M059J (cell line): ENCODE measurements around the gene SDC3. TPM values are rescaled to one million over a fixed set of nuclear protein-coding genes. Genes with fewer than 3 reads are reported as not detected.
"Not testable (repeated sequence)": the region's sequence is repeated elsewhere in the genome, so short reads cannot be mapped to it uniquely, and the experiment has no call there.

ENCODE experiments used
- DNase-seq: peaks from one replicate; pipeline ENCODE4 v3.0.0-alpha.2; 2012; ENCODE audit warnings: low read depth
- total RNA-seq: library from RNA; depleted of rRNA; stranded (reverse); fragments of >200 nt; shearing (Covaris generic); gene quantifications from 2 replicates; pipeline ENCODE4 v1.2.3, GENCODE V29; 2014; rRNA removed

The SDC3 gene, protein sequence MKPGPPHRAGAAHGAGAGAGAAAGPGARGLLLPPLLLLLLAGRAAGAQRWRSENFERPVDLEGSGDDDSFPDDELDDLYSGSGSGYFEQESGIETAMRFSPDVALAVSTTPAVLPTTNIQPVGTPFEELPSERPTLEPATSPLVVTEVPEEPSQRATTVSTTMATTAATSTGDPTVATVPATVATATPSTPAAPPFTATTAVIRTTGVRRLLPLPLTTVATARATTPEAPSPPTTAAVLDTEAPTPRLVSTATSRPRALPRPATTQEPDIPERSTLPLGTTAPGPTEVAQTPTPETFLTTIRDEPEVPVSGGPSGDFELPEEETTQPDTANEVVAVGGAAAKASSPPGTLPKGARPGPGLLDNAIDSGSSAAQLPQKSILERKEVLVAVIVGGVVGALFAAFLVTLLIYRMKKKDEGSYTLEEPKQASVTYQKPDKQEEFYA
- 17.1 and 49.2 TPM in 2 replicates for total RNA-seq

DNA sequence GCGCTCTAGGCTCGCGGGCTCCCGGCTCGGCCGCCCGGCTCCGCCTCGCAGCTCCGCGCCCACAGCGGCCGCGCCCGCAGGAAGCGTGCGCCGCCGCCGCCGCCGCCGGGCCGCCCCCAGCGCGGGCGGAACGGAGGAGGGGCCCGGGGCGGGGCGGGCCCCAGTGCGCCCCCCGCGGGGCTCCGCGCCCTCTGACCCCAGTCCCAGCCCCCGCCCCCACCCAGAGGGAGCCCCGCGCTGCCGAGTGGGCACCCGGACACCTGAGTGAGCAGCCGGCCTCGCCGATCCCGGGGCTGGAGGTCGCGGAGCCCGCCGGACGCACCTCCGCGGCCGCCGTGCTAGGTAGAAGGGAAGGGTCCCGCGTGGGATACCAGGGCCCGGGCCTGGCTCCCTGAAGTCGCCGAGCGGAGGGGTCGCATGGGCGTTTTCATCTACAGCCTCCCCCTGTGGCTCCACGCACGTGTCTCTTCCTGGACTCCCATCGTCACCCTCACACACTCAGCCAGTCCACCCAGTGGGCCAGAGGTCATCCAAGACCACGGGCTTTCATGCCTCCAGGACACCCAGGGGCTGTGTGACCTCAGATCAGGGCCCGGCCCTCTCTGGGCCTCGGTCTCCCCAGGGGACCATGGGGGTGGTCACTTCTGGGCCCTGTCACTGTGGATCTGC lies at the start of gene SDC3:
TSS of gene SDC3 (minus strand) at position 63 of the 669 bp plus-strand sequence. CDS start 172 bp downstream, outside the sequence.
- no peak for DNase-seq

GRCh38 chr1:30957560-30958222 lies 49.1 kb upstream of the SDC3 start:
- DNase-seq, result no peak

- DNase-seq, result peak; percentile 47
Observed at GRCh38 chr1:30955448-30956015, 47.0 kb upstream of the SDC3 start.

- DNase-seq, result no peak
Observed at GRCh38 chr1:30953685-30954084, 45.1 kb upstream of the SDC3 start.

- no peak for DNase-seq
Observed at GRCh38 chr1:30952098-30952497, 43.5 kb upstream of the SDC3 start.

GRCh38 chr1:30950700-30951099 lies 42.1 kb upstream of the SDC3 start:
- no peak for DNase-seq

- no peak for DNase-seq
Observed at GRCh38 chr1:30950053-30950452, 41.5 kb upstream of the SDC3 start.

DNA sequence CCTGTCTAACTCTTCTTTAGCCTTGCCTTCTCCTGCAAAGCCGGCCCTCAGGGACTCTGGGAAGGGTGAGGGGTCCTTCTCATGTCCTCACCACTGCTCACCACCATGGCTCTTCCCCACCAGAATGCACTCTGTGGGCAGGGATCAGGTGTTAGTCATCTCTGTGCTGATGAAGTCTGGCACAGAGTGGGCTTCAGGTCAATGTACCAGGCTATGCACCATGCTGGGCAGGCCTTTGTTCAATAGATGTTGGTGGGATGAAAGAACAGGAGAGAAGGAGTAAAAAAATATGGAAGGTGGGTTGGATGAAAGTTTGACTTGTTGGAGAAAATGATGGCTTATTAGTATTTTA lies 40.9 kb upstream of the SDC3 start:
- not testable (repeated sequence) for DNase-seq

DNA sequence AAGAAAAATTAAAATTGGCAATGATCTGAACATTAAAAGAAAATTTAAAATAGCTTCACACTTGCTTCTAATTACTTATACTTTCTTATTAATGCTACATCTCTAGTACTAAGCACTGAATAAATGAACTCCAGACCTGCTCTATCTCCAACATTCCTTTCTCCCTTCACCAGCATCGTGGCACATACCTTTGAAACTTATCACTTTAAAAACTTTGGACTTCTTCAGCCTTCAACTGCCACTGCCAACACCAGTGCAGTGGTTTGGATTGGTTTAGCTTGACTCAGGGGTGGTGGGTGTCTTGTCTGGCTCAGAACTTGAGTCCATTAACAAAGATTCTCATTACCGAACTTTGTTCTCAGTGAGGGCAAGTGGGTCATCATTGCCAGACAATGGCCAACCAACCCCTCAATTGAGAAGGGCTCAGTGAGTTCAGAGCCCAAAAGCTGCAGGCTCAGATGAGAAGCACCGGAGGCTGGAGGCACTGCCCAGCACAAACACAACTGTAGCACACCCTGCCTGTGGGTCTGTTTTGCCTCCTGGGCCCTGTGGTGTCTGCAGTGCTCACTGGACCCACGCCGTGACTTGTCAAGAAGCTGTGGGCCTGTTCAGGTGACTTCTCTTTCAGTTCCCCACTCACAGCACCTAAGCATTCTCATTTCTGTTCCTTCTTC lies 40.4 kb upstream of the SDC3 start:
- not testable (repeated sequence) for DNase-seq

- DNase-seq, result no peak
Observed at GRCh38 chr1:30948278-30948677, 39.7 kb upstream of the SDC3 start.

GRCh38 chr1:30947212-30947611 lies 38.7 kb upstream of the SDC3 start:
- DNase-seq, result no peak

- DNase-seq, result no peak
Observed at GRCh38 chr1:30942326-30942963, 33.9 kb upstream of the SDC3 start.

DNA sequence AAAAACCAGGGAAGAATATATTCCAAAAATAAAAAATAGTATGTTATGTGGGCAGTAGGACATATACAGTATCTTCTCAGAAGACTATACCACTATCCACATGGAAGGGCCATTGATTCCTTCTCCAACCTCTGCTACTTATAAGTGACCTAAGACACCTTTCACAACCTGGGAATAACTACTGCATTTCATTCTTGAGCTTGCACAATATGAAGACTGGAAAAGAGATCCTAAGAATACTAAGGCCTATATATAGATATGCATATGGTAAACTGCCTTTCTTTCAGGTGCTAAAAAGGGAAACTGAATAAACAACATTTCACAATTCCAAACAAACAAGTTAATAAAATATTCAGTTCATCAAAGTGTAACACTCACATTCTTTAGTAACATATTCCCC lies 32.0 kb upstream of the SDC3 start:
- no peak for DNase-seq

- no peak for DNase-seq
Observed at GRCh38 chr1:30936541-30937171, 28.1 kb upstream of the SDC3 start.

DNA sequence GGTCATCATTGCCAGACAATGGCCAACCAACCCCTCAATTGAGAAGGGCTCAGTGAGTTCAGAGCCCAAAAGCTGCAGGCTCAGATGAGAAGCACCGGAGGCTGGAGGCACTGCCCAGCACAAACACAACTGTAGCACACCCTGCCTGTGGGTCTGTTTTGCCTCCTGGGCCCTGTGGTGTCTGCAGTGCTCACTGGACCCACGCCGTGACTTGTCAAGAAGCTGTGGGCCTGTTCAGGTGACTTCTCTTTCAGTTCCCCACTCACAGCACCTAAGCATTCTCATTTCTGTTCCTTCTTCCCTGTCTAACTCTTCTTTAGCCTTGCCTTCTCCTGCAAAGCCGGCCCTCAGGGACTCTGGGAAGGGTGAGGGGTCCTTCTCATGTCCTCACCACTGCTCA lies 27.2 kb upstream of the SDC3 start:
- not testable (repeated sequence) for DNase-seq

GRCh38 chr1:30934613-30935012 lies 26.1 kb upstream of the SDC3 start:
- DNase-seq, result no peak

DNA sequence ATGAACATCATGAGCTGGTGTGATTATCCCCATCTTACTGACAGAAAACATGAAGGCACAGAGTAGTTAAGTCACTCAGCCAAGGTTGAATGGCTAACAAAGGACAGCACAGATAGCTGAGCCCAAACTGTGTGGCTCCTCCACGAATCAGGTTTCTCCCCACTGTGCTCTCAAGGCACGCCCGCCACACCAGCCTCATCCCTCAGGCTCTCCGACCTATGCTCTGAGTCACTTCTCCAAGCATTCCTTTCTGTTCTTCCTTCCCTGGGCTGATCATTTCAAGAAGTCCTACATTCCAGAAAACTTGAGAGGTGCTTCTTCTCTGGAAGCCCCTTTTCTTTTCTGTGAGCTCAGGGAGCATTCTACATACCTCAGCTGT lies 25.3 kb upstream of the SDC3 start:
- DNase-seq, result peak; percentile 56

- DNase-seq, result no peak
Observed at GRCh38 chr1:30930631-30931173, 22.1 kb upstream of the SDC3 start.

DNA sequence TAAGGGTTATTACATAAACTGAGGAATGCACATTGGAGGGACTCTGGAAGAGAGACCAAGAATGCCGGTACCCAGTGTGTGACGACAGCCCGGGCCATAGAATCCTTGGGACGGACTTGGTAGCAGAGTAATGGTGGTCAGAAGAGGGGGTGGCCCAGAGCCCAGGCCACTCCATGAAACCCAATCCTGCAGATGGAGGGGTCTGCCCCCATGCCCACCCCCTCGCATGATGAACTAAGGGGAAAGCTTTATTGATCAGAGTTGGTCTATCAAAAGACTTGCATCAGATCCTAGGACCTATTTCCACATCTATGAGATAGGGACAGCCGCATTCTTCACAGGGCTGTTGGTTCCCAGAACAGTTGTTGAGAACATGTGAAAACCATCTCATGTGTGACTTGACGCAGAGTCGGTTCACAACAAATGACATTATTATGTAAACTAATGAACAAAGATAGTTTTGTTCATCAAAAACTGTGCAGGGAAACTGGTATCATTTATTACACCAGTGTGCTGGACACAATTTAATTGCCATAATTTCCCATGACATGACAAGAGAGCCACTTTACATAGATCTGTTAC lies 21.5 kb upstream of the SDC3 start:
- no peak for DNase-seq
